Upper lobe of left lung (tissue), 6 donors: ENCODE results near the gene EHMT1. TPM values are rescaled to one million over a fixed set of nuclear protein-coding genes. Genes with fewer than 3 reads are reported as not detected.

Source experiments
- ATAC-seq, 2 donors: fragments of 200-7000 bp; cut with Tn5 transposase; one replicate each; pipeline ENCODE4 v1.9.1; 2022; ENCODE audit warnings: mild to moderate bottlenecking in 2 of 2, moderate library complexity in 2 of 2; ENCODE audit not compliant: low FRiP score in 2 of 2
- DNase-seq, 2 donors: peaks; one replicate each; pipeline ENCODE4 v3.0.0-alpha.2; 2019 to 2020
- H3K27ac ChIP-seq, 4 donors: fragments of 200-600 bp; sonication (generic); one replicate each; pipeline ENCODE4 v1.5.1; 2016 to 2019
- H3K27me3 ChIP-seq, 4 donors: fragments of 200-600 bp; sonication (generic); one replicate each; pipeline ENCODE4 v1.5.1; 2017 to 2019
- H3K36me3 ChIP-seq, 4 donors: fragments of 200-600 bp; sonication (generic); one replicate each; pipeline ENCODE4 v1.5.1; 2016 to 2019
- H3K4me1 ChIP-seq, 4 donors: fragments of 200-600 bp; sonication (generic); one replicate each; pipeline ENCODE4 v1.5.1; 2018 to 2019
- H3K4me3 ChIP-seq, 4 donors: fragments of 200-600 bp; sonication (generic); one replicate each; pipeline ENCODE4 v1.5.1; 2017 to 2019; ENCODE audit warnings: mild to moderate bottlenecking in 2 of 4, moderate library complexity in 1 of 4
- H3K9me3 ChIP-seq, 4 donors: fragments of 200-600 bp; sonication (generic); one replicate each; pipeline ENCODE4 v1.5.1; 2018 to 2019
- EP300 ChIP-seq, 4 donors: sonication (generic); formaldehyde crosslinking; IDR thresholded peaks; one replicate each; pipeline ENCODE4 v1.5.1; 2017; ENCODE audit warnings: antibody characterized with exemption in 4 of 4, control low read depth in 2 of 4
- POLR2A ChIP-seq, 4 donors: fragments of 450-650 bp; IDR thresholded peaks; one replicate each; pipeline ENCODE4 v1.5.1; 2016 to 2017; ENCODE audit warnings: antibody characterized with exemption in 4 of 4, mild to moderate bottlenecking in 2 of 4
- POLR2AphosphoS5 ChIP-seq, 2 donors: sonication (generic); formaldehyde crosslinking; IDR thresholded peaks; one replicate each; pipeline ENCODE4 v1.5.1; 2017; ENCODE audit warnings: antibody characterized with exemption in 2 of 2
- WGBS, 2 donors: methylation state at CpG; one replicate each; pipeline ENCODE4 v1.1.5; 2017 to 2018; 5-methylcytosine and 5-hydroxymethylcytosine counted together
- total RNA-seq, 6 donors: library from RNA; depleted of rRNA in 4 of 6; stranded (reverse); fragments of >200 nt in 4 of 6; gene quantifications; one replicate each; pipeline versions ENCODE4 v1.1.0 to v1.2.1, GENCODE V29; 2016 to 2021
- TF ChIP-seq, protein P1 (sequence below), 6 experiments: fragments of 450-650 bp in 4 of 6; fragments of 200-600 bp in 2 of 6; sonication (generic) in 2 of 6; IDR thresholded peaks; one replicate each; pipeline ENCODE4 v1.5.1; 2016 to 2019; ENCODE audit warnings: antibody characterized with exemption in 6 of 6
- donor health status: DM: no; HTN: no; CAD: no; lungs with moderate emphysema.
- donor health status: DM: no; HTN: yes; CAD: no; lungs with severe emphysema.

Gene EHMT1
- total RNA-seq, 6 donors from 2014 or later, result 68.0 to 183 (median 83.6) TPM

DNA sequence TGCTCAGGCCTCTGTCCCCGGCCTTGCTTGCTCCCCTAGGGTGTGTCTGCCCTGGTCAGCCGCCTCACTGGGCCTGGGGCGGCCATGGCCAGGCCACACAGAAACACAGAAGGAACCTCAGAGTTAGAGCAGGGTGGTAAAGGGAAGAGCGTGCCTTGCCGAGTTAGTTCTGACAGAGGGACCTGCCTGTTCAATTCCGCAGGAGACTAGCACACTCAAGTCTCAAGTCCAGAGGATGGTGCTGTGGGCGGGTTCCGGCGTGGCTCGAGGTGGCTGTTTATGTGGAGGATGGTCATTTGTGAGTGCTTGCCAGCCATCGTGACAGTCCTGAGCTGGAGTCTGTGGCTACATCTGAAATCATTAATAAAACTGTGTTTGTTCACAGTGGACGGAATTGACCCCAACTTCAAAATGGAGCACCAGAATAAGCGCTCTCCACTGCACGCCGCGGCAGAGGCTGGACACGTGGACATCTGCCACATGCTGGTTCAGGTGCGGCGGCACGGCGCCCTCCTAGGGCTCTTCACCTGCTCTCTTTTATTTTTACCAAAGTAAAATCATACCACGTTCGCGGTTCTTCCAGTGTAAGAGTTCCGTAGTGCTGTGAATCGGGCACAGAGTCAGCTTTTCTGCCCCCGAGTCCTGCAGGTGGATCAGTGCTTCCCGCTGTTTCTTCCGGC is 163.2 kb downstream of the EHMT1 start:
- ATAC-seq (no peak), DNase-seq (peak in 1 of 2 donors; percentile 52)
- no peak overlapping the region for H3K4me3 ChIP-seq
- peaks cover 33 to 85% (median 67%) of the 10 kb centered on the region in 4 donors for H3K36me3 ChIP-seq
- no peaks in the 10 kb centered on the region for H3K9me3 ChIP-seq
- no peaks in the 10 kb centered on the region for H3K27me3 ChIP-seq
- no peak overlapping the region for H3K27ac ChIP-seq
- no peak for TF ChIP-seq POLR2A (IDR thresholded peaks at IDR 0.05)
- H3K4me1 ChIP-seq, result no peaks in the 10 kb centered on the region
- WGBS, 2 donors, result 96% methylated on average over 28 to 29 of the region's 29 CpGs

DNA sequence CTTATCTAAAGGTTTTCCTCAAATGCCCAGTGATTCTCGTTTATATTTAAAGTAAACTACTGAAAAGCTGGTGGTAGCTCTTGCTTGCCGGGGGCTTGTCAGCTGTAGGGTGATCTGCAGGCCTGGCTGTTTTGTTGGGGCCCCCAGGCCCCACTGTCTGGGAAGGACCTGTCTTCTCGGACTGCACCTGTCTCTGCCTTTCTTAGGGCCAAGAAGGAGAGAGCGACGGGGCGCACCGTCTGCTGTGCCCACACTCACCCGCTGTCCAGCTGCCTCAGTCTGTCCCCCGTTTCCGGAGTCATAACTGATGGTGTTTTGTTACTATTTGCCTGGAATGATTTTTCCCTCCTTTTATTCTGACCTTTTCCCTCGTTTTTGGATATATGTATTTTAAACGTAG is 164.7 kb downstream of the EHMT1 start:
- no peak for ATAC-seq
- DNase-seq, result no peak
- Histone ChIP-seq H3K27ac (no peak overlapping the region), H3K4me3 (no peak overlapping the region), H3K9me3 (no peaks in the 10 kb centered on the region), H3K4me1 (peaks cover 0 to 5% (median 4%) of the 10 kb centered on the region in 4 donors), H3K36me3 (peaks cover 23 to 84% (median 61%) of the 10 kb centered on the region in 4 donors), H3K27me3 (no peaks in the 10 kb centered on the region)
- TF ChIP-seq EP300 (IDR thresholded peaks at IDR 0.05) (no peak), POLR2A (IDR thresholded peaks at IDR 0.05) (no peak), POLR2AphosphoS5 (IDR thresholded peaks at IDR 0.05) (no peak)
- TF ChIP-seq, protein P1, sequence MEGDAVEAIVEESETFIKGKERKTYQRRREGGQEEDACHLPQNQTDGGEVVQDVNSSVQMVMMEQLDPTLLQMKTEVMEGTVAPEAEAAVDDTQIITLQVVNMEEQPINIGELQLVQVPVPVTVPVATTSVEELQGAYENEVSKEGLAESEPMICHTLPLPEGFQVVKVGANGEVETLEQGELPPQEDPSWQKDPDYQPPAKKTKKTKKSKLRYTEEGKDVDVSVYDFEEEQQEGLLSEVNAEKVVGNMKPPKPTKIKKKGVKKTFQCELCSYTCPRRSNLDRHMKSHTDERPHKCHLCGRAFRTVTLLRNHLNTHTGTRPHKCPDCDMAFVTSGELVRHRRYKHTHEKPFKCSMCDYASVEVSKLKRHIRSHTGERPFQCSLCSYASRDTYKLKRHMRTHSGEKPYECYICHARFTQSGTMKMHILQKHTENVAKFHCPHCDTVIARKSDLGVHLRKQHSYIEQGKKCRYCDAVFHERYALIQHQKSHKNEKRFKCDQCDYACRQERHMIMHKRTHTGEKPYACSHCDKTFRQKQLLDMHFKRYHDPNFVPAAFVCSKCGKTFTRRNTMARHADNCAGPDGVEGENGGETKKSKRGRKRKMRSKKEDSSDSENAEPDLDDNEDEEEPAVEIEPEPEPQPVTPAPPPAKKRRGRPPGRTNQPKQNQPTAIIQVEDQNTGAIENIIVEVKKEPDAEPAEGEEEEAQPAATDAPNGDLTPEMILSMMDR (IDR thresholded peaks at IDR 0.05), result no peak
- 93 to 94% methylated on average over 12 of the region's 12 CpGs for WGBS, 2 donors

DNA sequence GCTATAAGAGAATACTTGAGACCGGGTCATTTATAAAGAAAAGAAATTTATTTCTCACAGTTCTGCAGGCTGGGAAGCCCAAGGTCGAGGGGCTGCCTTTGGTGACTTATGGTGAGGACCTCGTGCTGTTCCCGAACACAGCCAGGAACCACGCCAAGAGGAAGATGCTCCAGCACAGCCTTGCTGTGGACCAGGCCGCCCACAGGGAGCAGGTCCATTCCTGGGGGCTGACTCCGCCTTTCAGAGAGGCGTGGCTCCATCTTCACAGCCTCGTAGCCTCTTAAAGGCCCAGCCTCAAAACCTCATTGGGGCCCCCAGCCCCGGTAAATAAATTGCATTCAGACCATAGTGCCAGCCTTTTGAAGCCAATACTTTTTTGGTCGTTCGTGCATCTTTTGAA is 165.2 kb downstream of the EHMT1 start:
- DNase-seq (no peak), ATAC-seq (no peak)
- H3K4me3 ChIP-seq, result no peak overlapping the region
- H3K27me3 ChIP-seq, result no peaks in the 10 kb centered on the region
- TF ChIP-seq EP300 (IDR thresholded peaks at IDR 0.05) (no peak), POLR2AphosphoS5 (IDR thresholded peaks at IDR 0.05) (no peak), POLR2A (IDR thresholded peaks at IDR 0.05) (no peak)
- TF ChIP-seq, protein P1 (IDR thresholded peaks at IDR 0.05), result no peak
- peaks cover 22 to 84% (median 57%) of the 10 kb centered on the region in 4 donors for H3K36me3 ChIP-seq
- no peaks in the 10 kb centered on the region for H3K9me3 ChIP-seq
- 87 to 91% methylated on average over 11 to 12 of the region's 12 CpGs for WGBS, 2 donors
- peaks cover 0 to 8% (median 4%) of the 10 kb centered on the region in 4 donors for H3K4me1 ChIP-seq
- no peak overlapping the region for H3K27ac ChIP-seq

DNA sequence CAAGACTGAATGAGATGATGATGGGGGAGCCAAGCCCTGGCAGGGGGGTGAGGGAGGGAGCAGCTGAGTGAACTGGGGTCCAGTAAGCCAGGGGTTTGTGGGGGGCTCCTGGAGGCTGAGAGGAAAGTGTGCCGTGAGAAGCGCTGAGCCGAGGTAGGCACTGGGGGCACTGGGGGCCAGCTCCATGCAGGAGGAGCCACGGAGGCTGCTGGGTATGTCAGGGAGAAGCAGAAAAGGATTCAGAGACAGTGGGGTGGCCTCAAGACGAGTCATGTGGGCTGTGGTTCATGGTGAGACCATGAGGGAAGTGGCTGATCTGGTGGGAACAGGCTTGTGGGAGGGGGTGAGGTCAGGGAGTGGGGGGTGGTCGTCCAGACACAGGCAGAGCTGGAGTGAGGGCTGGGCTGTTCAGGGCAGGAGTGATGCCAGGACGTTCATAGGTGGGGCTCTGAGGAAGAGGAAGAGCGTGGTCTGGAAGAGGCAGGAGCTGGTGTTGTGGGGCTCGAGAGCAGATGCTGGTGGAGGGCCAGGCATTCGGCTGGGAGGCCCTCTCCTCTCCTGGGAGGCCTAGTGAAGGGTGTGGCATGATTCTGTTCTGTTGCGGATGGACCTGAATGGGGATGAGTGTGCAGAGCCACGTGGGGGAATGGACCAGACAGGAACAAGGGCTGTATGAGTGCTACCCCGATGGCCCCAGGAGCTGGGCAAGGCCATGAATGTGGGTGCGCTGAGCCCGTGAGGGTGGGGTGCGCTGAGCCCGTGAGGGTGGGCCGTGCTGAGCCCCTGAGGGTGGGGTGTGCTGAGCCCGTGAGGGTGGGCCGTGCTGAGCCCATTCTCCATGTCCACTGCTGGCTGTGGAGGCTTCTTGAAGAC is 166.1 kb downstream of the EHMT1 start:
- peak; percentile 11 to 18 for ATAC-seq
- no peak for TF ChIP-seq POLR2AphosphoS5 (IDR thresholded peaks at IDR 0.05)
- no peak for TF ChIP-seq POLR2A (IDR thresholded peaks at IDR 0.05)
- no peak for TF ChIP-seq EP300 (IDR thresholded peaks at IDR 0.05)
- TF ChIP-seq, protein P1 (IDR thresholded peaks at IDR 0.05), result no peak
- Histone ChIP-seq H3K27me3 (no peaks in the 10 kb centered on the region), H3K4me1 (peaks cover 0 to 8% (median 4%) of the 10 kb centered on the region in 4 donors), H3K4me3 (no peak overlapping the region), H3K9me3 (no peaks in the 10 kb centered on the region), H3K36me3 (peaks cover 15 to 76% (median 55%) of the 10 kb centered on the region in 4 donors), H3K27ac (no peak overlapping the region)
- 79 to 84% methylated on average over 14 to 20 of the region's 20 CpGs for WGBS, 2 donors
- peak in 1 of 2 donors; percentile 55 for DNase-seq

DNA sequence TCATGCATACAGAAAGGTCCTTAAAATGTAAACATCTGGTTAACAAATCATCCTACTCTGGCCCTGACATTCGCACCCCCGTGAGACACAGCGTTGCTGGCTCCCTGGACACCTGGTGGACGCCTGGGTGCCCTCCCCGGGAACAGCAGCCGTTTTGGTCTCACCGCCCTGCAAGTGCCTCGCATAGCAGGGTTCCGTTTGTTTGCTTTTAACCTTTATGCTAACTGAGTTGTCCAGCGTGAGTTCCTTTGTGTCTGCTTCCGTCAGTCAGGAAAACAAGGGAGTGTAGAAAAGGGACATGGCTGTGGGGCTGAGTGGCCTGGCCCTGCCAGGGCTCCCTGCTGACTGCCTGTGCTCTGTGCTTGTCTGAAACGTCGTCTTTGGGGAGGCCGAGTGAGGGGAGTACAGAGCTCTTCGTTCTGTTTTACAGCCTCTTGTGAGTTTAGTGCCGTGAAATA is 166.9 kb downstream of the EHMT1 start:
- WGBS, 2 donors, result 73 to 79% methylated on average over 16 of the region's 16 CpGs
- Histone ChIP-seq H3K36me3 (peaks cover 15 to 82% (median 61%) of the 10 kb centered on the region in 4 donors), H3K9me3 (no peaks in the 10 kb centered on the region), H3K27ac (no peak overlapping the region), H3K4me3 (no peak overlapping the region), H3K4me1 (peaks cover 0 to 8% (median 4%) of the 10 kb centered on the region in 4 donors), H3K27me3 (no peaks in the 10 kb centered on the region)
- TF ChIP-seq POLR2AphosphoS5 (IDR thresholded peaks at IDR 0.05), result no peak
- TF ChIP-seq, protein P1 (IDR thresholded peaks at IDR 0.05), result no peak
- TF ChIP-seq POLR2A (IDR thresholded peaks at IDR 0.05), result no peak
- TF ChIP-seq EP300 (IDR thresholded peaks at IDR 0.05), result no peak
- DNase-seq (no peak), ATAC-seq (no peak)
